ENCODE results near the gene IST1.

DNA sequence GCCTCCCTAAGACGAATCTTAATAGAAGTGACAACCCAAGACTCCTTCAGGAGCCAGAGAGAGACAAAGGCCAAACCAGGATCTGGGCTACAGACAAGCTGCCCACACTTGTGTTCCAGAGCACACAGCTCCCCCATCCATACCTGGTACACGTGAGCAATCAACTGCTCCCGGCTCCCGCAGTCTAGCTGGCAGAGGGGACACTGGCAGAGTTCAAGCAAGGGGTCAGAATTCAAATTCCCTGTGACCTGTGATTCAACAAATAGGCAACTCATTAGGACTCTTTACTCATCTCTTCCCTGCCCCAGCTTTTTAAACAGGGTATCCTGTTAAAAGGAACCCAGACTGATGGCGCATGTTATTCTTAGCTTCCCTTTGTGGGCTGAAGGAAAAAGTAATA, 31.3 kb upstream of the IST1 start:
- no peak for TF ChIP-seq RUNX1 (IDR thresholded peaks at IDR 0.05; ENCODE audit: low read depth)
- TF ChIP-seq CREB1 (IDR thresholded peaks at IDR 0.05): no peak
- TF ChIP-seq CREB1 (CRISPR knock-in tag; IDR thresholded peaks at IDR 0.05): no peak
- TF ChIP-seq CREB3 (tag; conservative IDR thresholded peaks at IDR 0.05; ENCODE audit: low read depth): no peak
- TF ChIP-seq AFF4 (CRISPR knock-in tag; IDR thresholded peaks at IDR 0.05): no peak

Measured in K562 (cell line).